ENCODE measurements around the gene SKIDA1.

Gene SKIDA1

DNA sequence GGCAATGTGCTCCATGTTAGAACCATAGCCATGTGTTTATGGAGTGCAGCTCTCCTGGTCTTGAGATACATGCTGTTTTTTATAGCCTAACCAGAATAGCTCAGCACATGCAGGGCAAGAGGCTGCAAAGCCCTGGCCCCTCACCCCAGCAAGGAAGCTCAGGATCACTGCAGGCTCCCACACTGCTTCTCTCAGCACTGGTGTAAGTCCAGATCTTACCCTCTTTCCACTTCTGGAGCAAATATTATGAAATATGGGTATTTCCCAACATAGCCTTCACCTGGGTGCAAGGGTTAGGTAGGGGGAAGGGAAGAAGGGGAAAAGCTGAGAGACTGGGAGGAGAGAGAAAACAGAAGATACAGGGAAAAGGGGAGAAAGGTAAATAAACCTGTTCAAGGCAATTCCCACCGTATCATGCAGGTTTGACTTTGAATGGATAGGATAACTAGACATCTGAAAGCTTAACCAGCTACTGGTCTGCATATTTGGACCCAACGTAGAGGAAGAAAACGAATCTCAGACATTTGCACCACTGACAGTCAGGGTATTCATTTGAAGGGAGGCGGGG, 19.7 kb downstream of the SKIDA1 start:
- H3K9me2 ChIP-seq (ENCODE audit: low read depth, low read length) = no peaks in the 10 kb centered on the region
- TF ChIP-seq, protein P1, sequence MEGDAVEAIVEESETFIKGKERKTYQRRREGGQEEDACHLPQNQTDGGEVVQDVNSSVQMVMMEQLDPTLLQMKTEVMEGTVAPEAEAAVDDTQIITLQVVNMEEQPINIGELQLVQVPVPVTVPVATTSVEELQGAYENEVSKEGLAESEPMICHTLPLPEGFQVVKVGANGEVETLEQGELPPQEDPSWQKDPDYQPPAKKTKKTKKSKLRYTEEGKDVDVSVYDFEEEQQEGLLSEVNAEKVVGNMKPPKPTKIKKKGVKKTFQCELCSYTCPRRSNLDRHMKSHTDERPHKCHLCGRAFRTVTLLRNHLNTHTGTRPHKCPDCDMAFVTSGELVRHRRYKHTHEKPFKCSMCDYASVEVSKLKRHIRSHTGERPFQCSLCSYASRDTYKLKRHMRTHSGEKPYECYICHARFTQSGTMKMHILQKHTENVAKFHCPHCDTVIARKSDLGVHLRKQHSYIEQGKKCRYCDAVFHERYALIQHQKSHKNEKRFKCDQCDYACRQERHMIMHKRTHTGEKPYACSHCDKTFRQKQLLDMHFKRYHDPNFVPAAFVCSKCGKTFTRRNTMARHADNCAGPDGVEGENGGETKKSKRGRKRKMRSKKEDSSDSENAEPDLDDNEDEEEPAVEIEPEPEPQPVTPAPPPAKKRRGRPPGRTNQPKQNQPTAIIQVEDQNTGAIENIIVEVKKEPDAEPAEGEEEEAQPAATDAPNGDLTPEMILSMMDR (IDR thresholded peaks at IDR 0.05; ENCODE audit: low read length) = no peak
- no peak for TF ChIP-seq EZH2 (IDR thresholded peaks at IDR 0.05; ENCODE audit: borderline replicate concordance, low read length)
- no peaks in the 10 kb centered on the region for H4K20me1 ChIP-seq (ENCODE audit: insufficient read depth, low read length)
- no peaks in the 10 kb centered on the region for H3K36me3 ChIP-seq (ENCODE audit: insufficient read depth, low read length)
- H3F3A ChIP-seq (ENCODE audit: insufficient read depth, low read length) = no peaks in the 10 kb centered on the region; the same call in 1 of the 2 replicates
- H3K27ac ChIP-seq (ENCODE audit: low read depth, low read length, poor library complexity, severe bottlenecking) = no peak overlapping the region
- no peaks in the 10 kb centered on the region for H3K4me1 ChIP-seq (ENCODE audit: insufficient read depth, low read length, severe bottlenecking)
- no peak overlapping the region for H3K4me3 ChIP-seq (ENCODE audit: low read depth, low read length, poor library complexity, severe bottlenecking)
- no peaks in the 10 kb centered on the region for H3K79me2 ChIP-seq (ENCODE audit: insufficient read depth, low read length)
- no peaks in the 10 kb centered on the region for H3K9me3 ChIP-seq (ENCODE audit: low read length)
- H3K27me3 ChIP-seq (ENCODE audit: insufficient read depth, low read length) = peaks cover 4% of the 10 kb centered on the region; the same call in 1 of the 2 replicates
- H2AFZ ChIP-seq (ENCODE audit: low read length) = no peak overlapping the region
- no peak overlapping the region for H3K4me2 ChIP-seq (ENCODE audit: low read length)
- H3K9ac ChIP-seq (ENCODE audit: low read length) = no peak overlapping the region

- H3K9me3 ChIP-seq (ENCODE audit: low read length) = no peaks in the 10 kb centered on the region
- TF ChIP-seq, protein P1 (IDR thresholded peaks at IDR 0.05; ENCODE audit: low read length) = no peak
- TF ChIP-seq EZH2 (IDR thresholded peaks at IDR 0.05; ENCODE audit: borderline replicate concordance, low read length) = no peak
- no peak overlapping the region for H3K4me2 ChIP-seq (ENCODE audit: low read length)
- no peaks in the 10 kb centered on the region for H3K79me2 ChIP-seq (ENCODE audit: insufficient read depth, low read length)
- H3K4me1 ChIP-seq (ENCODE audit: insufficient read depth, low read length, severe bottlenecking) = no peaks in the 10 kb centered on the region
- no peaks in the 10 kb centered on the region for H3K36me3 ChIP-seq (ENCODE audit: insufficient read depth, low read length)
- no peak overlapping the region for H3K4me3 ChIP-seq (ENCODE audit: low read depth, low read length, poor library complexity, severe bottlenecking)
- H3F3A ChIP-seq (ENCODE audit: insufficient read depth, low read length) = peaks cover 2% of the 10 kb centered on the region; the same call in 1 of the 2 replicates
- H3K9ac ChIP-seq (ENCODE audit: low read length) = no peak overlapping the region
- no peak overlapping the region for H2AFZ ChIP-seq (ENCODE audit: low read length)
- no peak overlapping the region for H3K27ac ChIP-seq (ENCODE audit: low read depth, low read length, poor library complexity, severe bottlenecking)
- no peaks in the 10 kb centered on the region for H3K9me2 ChIP-seq (ENCODE audit: low read depth, low read length)
- H3K27me3 ChIP-seq (ENCODE audit: insufficient read depth, low read length) = peaks cover 4% of the 10 kb centered on the region; the same call in 1 of the 2 replicates
- H4K20me1 ChIP-seq (ENCODE audit: insufficient read depth, low read length) = no peaks in the 10 kb centered on the region
Observed at GRCh38 chr10:21503542-21503941, 21.9 kb downstream of the SKIDA1 start.

DNA sequence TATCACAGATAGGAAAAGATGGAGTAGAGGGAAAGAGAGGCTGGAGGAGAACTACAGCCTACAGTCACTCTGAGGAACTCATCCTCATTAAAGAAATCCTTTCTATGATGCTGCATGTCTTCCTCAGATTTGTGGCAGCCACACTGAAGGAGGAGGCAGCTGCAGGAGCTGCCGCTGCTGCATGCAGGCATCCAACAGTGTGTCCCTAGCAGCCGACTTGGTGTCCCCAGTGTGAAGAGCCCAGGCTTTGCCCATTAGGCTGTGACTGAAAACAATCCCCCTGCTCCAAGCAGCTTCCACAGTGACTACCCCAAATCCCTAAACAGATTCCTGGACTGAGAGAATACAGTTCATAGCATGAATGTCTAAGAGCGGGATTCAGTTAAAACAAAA, 23.1 kb downstream of the SKIDA1 start:
- Histone ChIP-seq H3K9ac (ENCODE audit: low read length) (no peak overlapping the region), H3K27ac (ENCODE audit: low read depth, low read length, poor library complexity, severe bottlenecking) (no peak overlapping the region), H4K20me1 (ENCODE audit: insufficient read depth, low read length) (no peaks in the 10 kb centered on the region), H3K4me1 (ENCODE audit: insufficient read depth, low read length, severe bottlenecking) (peaks cover under 1% of the 10 kb centered on the region), H2AFZ (ENCODE audit: low read length) (no peak overlapping the region), H3K4me3 (ENCODE audit: low read depth, low read length, poor library complexity, severe bottlenecking) (no peak overlapping the region), H3K36me3 (ENCODE audit: insufficient read depth, low read length) (no peaks in the 10 kb centered on the region), H3K79me2 (ENCODE audit: insufficient read depth, low read length) (no peaks in the 10 kb centered on the region), H3F3A (ENCODE audit: insufficient read depth, low read length) (peaks cover 3% of the 10 kb centered on the region; the same call in 1 of the 2 replicates), H3K9me2 (ENCODE audit: low read depth, low read length) (no peaks in the 10 kb centered on the region), H3K9me3 (ENCODE audit: low read length) (no peaks in the 10 kb centered on the region), H3K4me2 (ENCODE audit: low read length) (no peak overlapping the region), H3K27me3 (ENCODE audit: insufficient read depth, low read length) (peaks cover 4% of the 10 kb centered on the region; the same call in 1 of the 2 replicates)
- TF ChIP-seq, protein P1 (IDR thresholded peaks at IDR 0.05; ENCODE audit: low read length) = no peak
- no peak for TF ChIP-seq EZH2 (IDR thresholded peaks at IDR 0.05; ENCODE audit: borderline replicate concordance, low read length)
